Right renal cortex interstitium (tissue), 3 donors: ENCODE results near the gene LY6G6D. TPM values are rescaled to one million over a fixed set of nuclear protein-coding genes. Genes with fewer than 3 reads are reported as not detected.

Experiments used
- DNase-seq, 3 donors: peaks; one replicate each; pipeline ENCODE4 v3.0.0-alpha.2; 2013; ENCODE audit warnings: low read depth in 3 of 3, low spot score in 2 of 3
- polyA plus RNA-seq, 3 donors: library from polyadenylated mRNA; unstranded; fragments of 120-200 nt; gene quantifications; one replicate each; pipeline ENCODE4 v1.2.1, GENCODE V29; 2013; ENCODE audit not compliant: insufficient read length in 3 of 3

Gene LY6G6D
- polyA plus RNA-seq, 3 donors, result 0.34 TPM; not detected in 2

GRCh38 chr6:31733734-31734133 is 18.6 kb downstream of the LY6G6D start:
- no peak for DNase-seq

- DNase-seq, result no peak
Observed at GRCh38 chr6:31734247-31734820, 19.2 kb downstream of the LY6G6D start.

GRCh38 chr6:31734821-31735406 is 19.8 kb downstream of the LY6G6D start:
- no peak for DNase-seq

- DNase-seq, result peak in 2 of 3 donors; percentile 60 to 73
Observed at GRCh38 chr6:31736021-31736767, 21.0 kb downstream of the LY6G6D start, which contains the start of gene CLIC1. CLIC1 (minus strand) TSS chr6:31736530; CDS start chr6:31736300, 230 bp downstream.

GRCh38 chr6:31736768-31737314 is 21.7 kb downstream of the LY6G6D start:
- DNase-seq, result no peak

GRCh38 chr6:31737315-31737990 is 22.3 kb downstream of the LY6G6D start:
- DNase-seq, result peak in 2 of 3 donors; percentile 54 to 61

GRCh38 chr6:31737991-31738979 is 23.1 kb downstream of the LY6G6D start:
- peak in 2 of 3 donors; percentile 45 to 74 for DNase-seq

GRCh38 chr6:31739639-31740396 is 24.7 kb downstream of the LY6G6D start, which contains the start of gene MSH5:
MSH5 (plus strand) TSS chr6:31740005; CDS start chr6:31740467, 462 bp downstream.
- peak; percentile 97 to 100 (median 99) for DNase-seq

GRCh38 chr6:31740397-31741223 is 25.5 kb downstream of the LY6G6D start:
- peak in 1 of 3 donors; percentile 44 for DNase-seq

- no peak for DNase-seq
Observed at GRCh38 chr6:31741815-31742214, 26.7 kb downstream of the LY6G6D start.

GRCh38 chr6:31742894-31743293 is 27.7 kb downstream of the LY6G6D start:
- DNase-seq, result no peak

- DNase-seq, result no peak
Observed at GRCh38 chr6:31744422-31744821, 29.3 kb downstream of the LY6G6D start.

- no peak for DNase-seq
Observed at GRCh38 chr6:31749301-31750036, 34.3 kb downstream of the LY6G6D start.

GRCh38 chr6:31750411-31751022 is 35.4 kb downstream of the LY6G6D start:
- no peak for DNase-seq

GRCh38 chr6:31752739-31753319 is 37.7 kb downstream of the LY6G6D start:
- DNase-seq, result no peak

GRCh38 chr6:31758281-31758680 is 43.1 kb downstream of the LY6G6D start:
- no peak for DNase-seq

- DNase-seq, result no peak
Observed at GRCh38 chr6:31760790-31761189, 45.6 kb downstream of the LY6G6D start.
